ENCODE data around the gene C9orf50. TPM values are rescaled to one million over a fixed set of nuclear protein-coding genes. Genes with fewer than 3 reads are reported as not detected.

C9orf50 gene
- total RNA-seq, 2 experiments from 2014 or later = not detected

DNA sequence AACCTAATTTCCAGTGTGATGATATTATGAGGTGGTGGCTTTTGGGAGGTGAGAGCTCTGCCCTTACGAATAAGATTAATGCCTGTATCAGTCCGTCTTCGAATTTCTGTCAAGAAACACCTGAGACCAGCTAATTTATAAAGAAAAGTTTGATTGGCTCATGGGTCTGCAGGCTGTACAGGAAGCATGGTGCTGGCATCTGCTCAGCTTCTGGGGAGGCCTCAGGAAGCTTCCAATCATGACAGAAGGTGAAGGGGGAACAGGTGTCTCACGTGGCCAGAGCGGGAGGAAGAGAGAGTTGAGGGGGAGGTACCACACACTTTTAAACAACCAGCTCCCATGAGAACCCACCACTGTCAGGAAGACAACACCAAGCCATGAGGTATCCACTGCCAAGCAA, 46.9 kb downstream of the C9orf50 start:
- Mint-ChIP-seq H3K27me3 (peaks cover 8% of the 10 kb centered on the region), H3K4me1 (peaks cover 27% of the 10 kb centered on the region), H3K9me3 (peaks cover 5% of the 10 kb centered on the region), H3K36me3 (ENCODE audit: low read depth) (peaks cover 9% of the 10 kb centered on the region), H3K27ac (no peak overlapping the region), H3K4me3 (no peak overlapping the region)
- DNase-seq = no peak
- ChIA-PET CTCF (no interaction called here), POLR2A (no interaction called here)

DNA sequence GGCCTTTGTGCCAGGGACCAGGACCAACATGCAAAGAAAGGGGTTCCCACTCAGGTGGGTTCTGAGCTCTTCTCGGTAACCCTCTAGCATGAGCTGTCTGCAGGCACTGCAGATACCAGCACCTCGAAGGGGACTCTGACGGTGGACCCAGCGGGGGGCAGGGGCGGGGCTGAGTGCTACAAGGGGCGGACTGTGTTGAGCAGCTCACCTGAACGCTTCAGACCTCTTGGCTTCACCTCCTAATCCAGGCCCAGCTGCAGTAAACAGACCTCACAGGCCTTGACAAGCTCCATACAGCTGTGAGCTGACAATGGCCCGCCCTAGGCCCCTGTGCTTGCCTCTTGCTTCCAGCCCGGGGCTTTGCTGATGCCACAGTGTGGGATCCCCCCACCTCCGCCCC, 48.4 kb downstream of the C9orf50 start:
- CTCF ChIA-PET = no interaction called here
- Mint-ChIP-seq H3K4me1 (peaks cover 29% of the 10 kb centered on the region), H3K4me3 (no peak overlapping the region), H3K36me3 (ENCODE audit: low read depth) (peaks cover 9% of the 10 kb centered on the region), H3K27me3 (peaks cover 17% of the 10 kb centered on the region), H3K27ac (no peak overlapping the region), H3K9me3 (peaks cover 5% of the 10 kb centered on the region)
- POLR2A ChIA-PET = no interaction called here
- DNase-seq = no peak

DNA sequence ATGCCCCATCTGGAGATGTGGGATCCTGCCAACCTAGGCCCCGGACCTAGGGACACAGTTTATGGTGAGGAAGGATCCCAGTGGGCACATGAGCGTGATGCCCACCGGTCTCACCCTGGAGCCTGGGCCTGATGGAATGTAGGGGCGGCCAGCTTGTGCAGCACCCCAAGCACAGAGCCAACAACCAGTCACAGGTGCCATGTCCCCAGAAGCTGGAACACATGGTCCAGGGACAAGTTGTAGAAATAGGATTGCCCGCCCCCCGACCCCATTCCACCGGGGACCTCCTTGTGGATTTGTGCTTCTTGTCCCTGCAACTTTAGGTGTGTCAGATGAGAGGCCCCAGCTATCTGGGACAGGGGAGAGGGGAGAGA, 48.9 kb downstream of the C9orf50 start:
- ChIA-PET POLR2A (no interaction called here), CTCF (interaction anchor here (1.3 kb wide), 1 partner anchor 8 kb away, joined by 3 read pairs; no protein-coding TSS in a partner anchor)

DNA sequence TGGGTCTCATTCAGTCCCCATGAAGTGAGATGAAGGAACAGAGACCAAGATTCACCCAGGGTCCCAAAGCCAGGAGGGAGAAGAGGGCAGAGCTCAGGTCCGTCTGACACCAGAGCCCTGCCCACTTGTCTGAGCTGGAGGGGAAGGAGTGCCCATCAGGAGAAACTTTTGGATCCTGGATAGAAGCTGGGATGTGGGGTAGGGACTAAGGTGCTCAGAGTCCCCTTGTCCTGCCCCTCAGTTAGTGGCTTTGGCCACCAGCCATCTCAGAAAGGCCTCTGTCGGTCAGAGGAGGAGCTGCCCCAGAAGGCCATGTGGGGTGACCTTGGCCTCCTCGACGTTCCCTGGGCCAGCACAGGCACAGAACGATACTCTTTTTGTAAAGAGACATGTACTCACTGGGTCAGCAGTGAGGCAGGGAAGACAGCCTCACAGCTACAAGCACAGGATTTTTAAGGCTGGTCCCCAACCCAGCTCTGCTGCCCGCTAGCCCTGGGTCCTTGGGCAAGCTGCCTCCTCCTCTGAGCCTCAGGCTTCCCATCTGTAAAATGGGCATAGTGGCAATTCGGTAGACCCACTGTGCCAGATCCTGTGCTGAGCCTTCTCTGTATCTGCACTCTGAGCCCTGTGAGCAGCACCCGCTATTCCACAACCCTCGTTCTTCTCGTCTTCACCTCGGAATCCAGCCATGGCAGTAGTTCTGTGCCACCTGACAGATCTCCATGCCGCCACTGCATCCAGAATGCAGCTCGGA, 49.4 kb downstream of the C9orf50 start:
- peaks cover 25% of the 10 kb centered on the region for H3K4me1 Mint-ChIP-seq
- peaks cover 5% of the 10 kb centered on the region for H3K9me3 Mint-ChIP-seq
- H3K27ac Mint-ChIP-seq = no peak overlapping the region
- CTCF ChIA-PET = interaction anchor here (0.7 to 1.3 kb wide), 2 partner anchors 9 to 23 kb away, joined by 3 read pairs; no protein-coding TSS in a partner anchor
- H3K27me3 Mint-ChIP-seq = peaks cover 24% of the 10 kb centered on the region
- no peak for DNase-seq
- POLR2A ChIA-PET = interaction anchor here (1.2 kb wide), 1 partner anchor 12 kb away, joined by 5 read pairs; no protein-coding TSS in a partner anchor
- H3K36me3 Mint-ChIP-seq (ENCODE audit: low read depth) = peaks cover 9% of the 10 kb centered on the region
- H3K4me3 Mint-ChIP-seq = no peak overlapping the region

More for the DNA sequence above, 48.9 kb downstream of the C9orf50 start:
- Mint-ChIP-seq H3K27ac (no peak overlapping the region), H3K27me3 (peaks cover 22% of the 10 kb centered on the region), H3K36me3 (ENCODE audit: low read depth) (peaks cover 9% of the 10 kb centered on the region), H3K9me3 (peaks cover 5% of the 10 kb centered on the region), H3K4me1 (peaks cover 26% of the 10 kb centered on the region), H3K4me3 (no peak overlapping the region)
- no peak for DNase-seq

DNA sequence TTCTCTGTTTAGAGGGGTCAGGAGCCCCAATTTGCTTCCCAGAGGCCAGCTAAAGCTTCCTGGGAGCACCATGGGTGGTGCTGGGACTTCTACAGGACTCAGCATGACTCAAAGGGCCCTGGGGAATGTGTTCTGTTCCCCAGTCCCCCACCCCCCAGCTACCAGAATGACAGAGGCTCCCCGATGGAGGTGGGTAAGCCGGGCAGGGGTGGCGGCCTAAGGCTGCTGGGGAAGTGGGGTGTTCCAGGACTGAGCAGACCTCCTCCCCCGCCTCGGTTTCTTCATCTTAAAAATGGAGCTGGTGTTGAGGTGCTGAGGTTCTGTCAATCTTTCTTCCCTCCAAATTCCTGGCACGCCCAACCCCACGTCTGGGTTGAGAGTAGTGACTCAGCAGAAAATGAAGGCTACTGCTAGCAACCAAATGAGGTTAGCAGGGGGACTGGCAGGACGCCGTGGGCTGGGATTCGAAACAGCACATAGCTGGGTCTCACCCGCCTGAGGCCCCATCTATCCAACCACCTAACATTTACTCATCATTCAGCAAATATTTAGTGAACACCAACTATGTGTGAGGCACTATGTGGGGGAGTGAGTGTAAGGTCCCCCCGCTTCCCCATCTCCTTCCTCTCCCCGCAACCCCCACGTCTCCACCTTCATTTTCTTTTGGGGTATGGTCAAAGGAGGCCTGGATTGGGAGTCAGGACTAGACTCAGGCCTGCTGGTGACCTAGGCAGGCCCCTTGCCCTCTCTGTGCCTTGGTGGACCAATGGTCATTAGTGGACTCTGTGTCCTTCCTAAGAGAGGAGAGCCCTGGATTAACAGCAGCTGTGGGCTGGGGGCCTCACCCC, 50.2 kb downstream of the C9orf50 start:
- CTCF ChIA-PET = interaction anchor here (0.7 to 1.3 kb wide), 2 partner anchors 10 to 22 kb away, joined by 3 read pairs; no protein-coding TSS in a partner anchor
- Mint-ChIP-seq H3K27me3 (peaks cover 26% of the 10 kb centered on the region), H3K9me3 (peaks cover 5% of the 10 kb centered on the region), H3K36me3 (ENCODE audit: low read depth) (peaks cover 9% of the 10 kb centered on the region), H3K27ac (no peak overlapping the region), H3K4me1 (peaks cover 25% of the 10 kb centered on the region), H3K4me3 (no peak overlapping the region)
- no peak for DNase-seq
- POLR2A ChIA-PET = interaction anchor here (1.0 to 1.2 kb wide), 2 partner anchors 13 to 55 kb away, joined by 3 to 5 read pairs; partner anchors contain the start of gene NTMT1

DNA sequence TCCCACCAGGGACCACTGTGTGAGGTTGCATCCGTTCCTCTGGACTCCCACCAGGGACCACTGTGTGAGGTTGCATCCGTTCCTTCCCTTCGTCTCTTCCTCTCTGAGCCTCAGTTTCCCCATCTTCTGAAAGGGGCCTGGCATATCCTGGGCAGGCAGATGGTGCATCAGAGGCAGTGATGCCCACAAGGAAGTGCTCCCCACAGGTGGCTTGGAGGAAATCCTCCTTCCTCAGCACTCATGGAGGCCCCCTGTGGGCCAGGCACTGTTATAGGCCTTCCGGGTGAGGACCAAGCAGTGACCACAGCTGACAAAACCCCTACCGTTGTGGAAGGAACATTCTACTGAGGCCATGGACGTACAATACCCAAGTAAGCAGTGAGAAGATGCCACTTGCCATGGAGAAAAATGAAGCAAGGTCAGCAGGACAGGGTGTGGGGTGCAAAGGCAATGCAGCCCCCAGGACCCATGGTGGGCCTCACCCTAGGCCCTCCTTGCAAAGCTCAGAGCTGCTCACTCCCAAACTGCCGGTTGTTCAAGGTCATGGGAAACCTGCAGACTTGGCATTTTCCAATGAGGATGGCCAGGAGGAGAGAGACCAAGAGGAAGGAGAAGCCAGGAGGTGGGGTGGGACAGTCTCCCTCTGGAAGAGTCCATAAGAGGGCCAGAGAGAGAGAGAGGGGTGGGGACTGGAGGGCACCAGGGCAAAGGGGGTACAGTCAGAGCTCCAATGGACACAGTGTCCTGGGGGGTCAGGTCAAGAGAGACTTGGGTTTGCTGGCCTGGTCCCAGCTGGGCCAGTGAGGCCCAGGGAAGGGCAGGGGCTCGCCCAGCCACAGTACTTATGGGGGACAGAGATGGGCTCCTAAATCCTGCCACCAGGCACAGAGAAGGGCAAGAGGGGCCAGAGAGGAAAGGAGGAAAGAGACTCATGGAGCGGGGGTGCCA, 51.1 kb downstream of the C9orf50 start:
- Mint-ChIP-seq H3K4me1 (peaks cover 25% of the 10 kb centered on the region), H3K36me3 (ENCODE audit: low read depth) (peaks cover 9% of the 10 kb centered on the region), H3K27ac (no peak overlapping the region), H3K27me3 (peaks cover 26% of the 10 kb centered on the region), H3K9me3 (peaks cover 5% of the 10 kb centered on the region), H3K4me3 (peak overlapping the region; percentile 45)
- no peak for DNase-seq
- CTCF ChIA-PET = no interaction called here
- POLR2A ChIA-PET = interaction anchor here (1.0 to 1.2 kb wide), 2 partner anchors 14 to 56 kb away, joined by 3 to 5 read pairs; partner anchors contain the start of gene NTMT1

DNA sequence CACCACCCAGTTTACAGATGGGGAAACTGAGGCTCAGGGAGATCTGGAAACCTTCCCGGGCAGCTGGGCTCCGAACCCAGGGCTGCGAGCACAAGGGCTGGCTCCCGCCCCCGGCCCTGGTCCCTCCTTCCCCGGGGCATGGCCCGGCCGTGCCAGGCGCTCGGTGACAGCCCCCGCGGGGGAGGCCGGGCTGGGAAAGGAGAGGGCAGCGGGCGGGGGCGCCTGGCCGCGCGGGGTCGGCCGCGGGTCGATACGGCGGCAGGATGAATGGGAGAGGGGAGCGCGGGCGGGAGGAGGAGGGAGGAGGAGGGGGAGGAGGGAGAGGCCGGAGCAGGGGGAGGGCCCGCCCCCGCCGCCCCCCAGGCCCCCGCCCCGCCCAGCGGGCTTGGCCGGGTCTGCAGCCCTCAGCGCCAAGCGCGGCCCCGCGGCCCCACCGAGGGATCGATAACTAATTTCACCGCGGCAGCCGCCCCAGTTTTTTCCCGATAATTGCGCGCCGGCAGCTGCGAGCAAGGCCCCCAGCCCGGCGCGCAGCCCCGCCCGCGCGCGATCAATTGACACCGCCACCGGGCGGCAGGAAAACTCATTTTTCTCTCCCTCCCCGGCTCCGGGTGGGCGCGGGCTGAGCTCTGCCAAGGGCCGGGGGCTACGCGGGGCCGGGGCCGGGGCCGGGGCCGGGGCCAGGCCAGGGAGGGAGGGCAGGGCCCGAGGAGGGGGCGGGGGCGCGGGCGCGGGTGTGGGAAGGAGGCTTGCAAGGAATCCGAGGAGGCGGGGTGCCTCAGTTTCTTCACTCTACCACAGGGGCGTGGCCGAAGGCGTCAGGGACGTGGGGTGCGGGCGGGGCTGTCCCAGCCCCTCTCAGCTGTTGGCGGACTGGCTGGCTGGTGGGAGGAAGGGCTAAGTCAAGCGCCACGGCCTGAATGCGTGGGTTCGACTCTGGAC, 52.1 kb downstream of the C9orf50 start:
- no peak for DNase-seq
- Mint-ChIP-seq H3K4me3 (peak overlapping the region; percentile 24), H3K9me3 (peaks cover 3% of the 10 kb centered on the region), H3K27me3 (peaks cover 29% of the 10 kb centered on the region), H3K27ac (no peak overlapping the region), H3K36me3 (ENCODE audit: low read depth) (peaks cover 6% of the 10 kb centered on the region), H3K4me1 (peaks cover 25% of the 10 kb centered on the region)
- ChIA-PET POLR2A (no interaction called here), CTCF (no interaction called here)

DNA sequence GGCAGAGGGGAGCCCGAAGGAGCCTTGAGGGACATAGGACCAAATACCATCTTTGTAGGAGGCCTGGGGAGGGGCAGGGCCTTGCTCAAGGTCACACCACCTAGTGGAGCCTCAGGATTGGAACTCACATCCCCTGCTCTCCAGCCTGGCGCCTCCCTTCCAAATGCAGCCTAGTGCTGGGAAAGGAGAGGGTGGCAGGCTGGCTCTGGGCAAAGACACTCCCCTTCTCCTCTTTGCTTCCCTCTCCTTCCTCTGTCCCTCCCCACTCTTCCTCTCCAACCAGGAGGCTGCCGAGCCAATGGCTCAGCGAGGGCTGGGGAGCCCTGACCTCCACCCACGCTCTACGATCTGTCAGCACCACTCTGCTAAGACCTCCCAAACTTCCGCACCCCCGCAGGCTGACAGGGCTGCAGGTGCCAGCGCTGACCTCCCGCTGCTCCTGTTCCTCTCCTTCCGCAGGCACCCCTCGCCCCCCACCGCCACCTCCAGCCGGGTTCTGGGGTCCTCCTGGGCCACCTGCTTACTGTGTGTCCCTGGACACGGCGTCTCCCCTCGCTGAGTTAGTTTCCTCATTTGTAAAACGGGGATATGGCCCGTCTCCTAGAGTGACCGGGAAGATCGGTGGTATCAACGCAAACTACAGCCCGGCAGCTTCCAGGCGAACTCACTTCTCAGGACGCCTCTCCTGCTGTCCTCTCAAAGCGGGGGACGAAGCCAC, 52.9 kb downstream of the C9orf50 start:
- peak overlapping the region; percentile 24 for H3K4me3 Mint-ChIP-seq
- peaks cover 25% of the 10 kb centered on the region for H3K4me1 Mint-ChIP-seq
- H3K27ac Mint-ChIP-seq = no peak overlapping the region
- POLR2A ChIA-PET = no interaction called here
- no peak for DNase-seq
- no peaks in the 10 kb centered on the region for H3K9me3 Mint-ChIP-seq
- CTCF ChIA-PET = no interaction called here
- peaks cover 29% of the 10 kb centered on the region for H3K27me3 Mint-ChIP-seq
- peaks cover 2% of the 10 kb centered on the region for H3K36me3 Mint-ChIP-seq (ENCODE audit: low read depth)

DNA sequence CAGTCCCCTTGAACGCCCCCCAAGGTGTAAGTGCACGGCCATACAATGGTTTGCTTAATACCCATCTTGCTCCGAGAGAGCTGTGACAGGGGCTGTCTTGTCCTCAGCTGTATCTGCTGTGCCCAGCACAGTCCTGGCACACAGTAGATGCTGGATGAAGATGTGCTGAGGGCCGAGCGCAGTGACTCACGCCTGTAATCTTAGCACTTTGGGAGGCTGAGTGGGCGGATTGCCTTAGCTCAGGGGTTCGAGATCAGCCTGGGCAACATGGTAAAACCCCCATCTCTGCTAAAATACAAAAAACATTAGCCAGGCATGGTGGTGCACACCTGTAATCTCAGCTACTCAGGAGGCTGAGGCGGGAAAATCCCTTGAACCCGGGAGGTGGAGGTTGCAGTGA, 53.6 kb downstream of the C9orf50 start:
- ChIA-PET POLR2A (no interaction called here), CTCF (interaction anchor here (0.7 kb wide), 1 partner anchor 67 kb away, joined by 3 read pairs; no protein-coding TSS in a partner anchor)
- Mint-ChIP-seq H3K27ac (no peak overlapping the region), H3K4me3 (no peak overlapping the region), H3K4me1 (peaks cover 25% of the 10 kb centered on the region), H3K27me3 (peaks cover 29% of the 10 kb centered on the region), H3K9me3 (no peaks in the 10 kb centered on the region), H3K36me3 (ENCODE audit: low read depth) (peaks cover 2% of the 10 kb centered on the region)
- DNase-seq = no peak

DNA sequence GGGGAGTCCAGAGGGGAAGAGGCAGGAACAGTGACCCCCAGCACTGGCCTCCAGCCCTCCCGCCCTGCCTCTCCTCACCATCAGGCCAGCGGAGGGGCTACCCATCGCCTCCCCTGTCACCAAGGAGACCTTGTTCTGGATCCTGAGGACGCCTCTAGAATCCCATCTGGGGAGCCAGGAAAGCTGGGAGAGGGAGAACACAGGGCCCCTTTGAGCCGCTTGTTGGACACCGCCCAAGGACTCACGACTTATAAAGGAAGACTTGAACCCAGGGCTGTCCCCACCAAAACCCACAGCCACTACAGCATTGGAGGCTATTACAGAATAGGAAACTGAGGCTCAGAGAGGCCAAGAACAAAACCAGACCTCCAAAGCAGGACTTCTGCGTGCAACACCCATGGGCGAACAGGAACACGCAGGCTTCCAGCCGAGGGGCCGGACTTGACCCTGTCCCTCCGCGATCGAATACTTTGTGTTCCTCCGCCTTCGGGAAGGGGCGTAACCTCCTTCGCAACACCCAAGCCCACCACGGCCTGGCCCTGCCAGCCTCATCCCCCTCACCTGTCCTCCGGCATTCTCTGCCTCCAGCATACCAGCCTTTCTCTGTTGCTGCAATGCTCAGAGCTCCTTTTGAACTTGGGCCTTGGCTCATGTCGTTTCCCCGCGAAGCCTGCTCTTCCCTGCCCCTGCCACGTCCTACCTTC, 54.2 kb downstream of the C9orf50 start:
- Mint-ChIP-seq H3K27ac (no peak overlapping the region), H3K27me3 (peaks cover 29% of the 10 kb centered on the region), H3K36me3 (ENCODE audit: low read depth) (peaks cover 2% of the 10 kb centered on the region), H3K4me1 (peaks cover 25% of the 10 kb centered on the region), H3K4me3 (no peak overlapping the region), H3K9me3 (no peaks in the 10 kb centered on the region)
- ChIA-PET CTCF (interaction anchor here (0.7 kb wide), 1 partner anchor 66 kb away, joined by 3 read pairs; no protein-coding TSS in a partner anchor), POLR2A (no interaction called here)
- no peak for DNase-seq

DNA sequence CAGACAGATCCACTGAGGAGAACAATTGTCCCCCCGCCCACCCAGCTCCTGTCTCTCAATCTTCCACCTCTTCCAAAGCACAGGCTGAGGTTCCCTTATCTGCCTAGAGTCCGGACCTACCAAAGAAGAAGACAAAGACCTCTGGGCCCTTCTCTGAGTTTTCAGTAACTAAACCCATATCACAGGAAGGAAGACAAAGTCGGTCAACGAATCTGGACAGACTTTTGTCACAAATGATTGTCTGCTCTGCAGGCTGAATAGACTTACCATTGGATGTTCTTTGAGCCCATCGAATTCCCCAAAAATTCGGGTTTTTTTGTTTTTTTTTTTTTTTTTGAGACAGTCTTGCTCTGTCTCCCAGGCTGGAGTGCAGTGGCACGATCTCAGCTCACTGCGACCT, 58.0 kb downstream of the C9orf50 start:
- Mint-ChIP-seq H3K4me1 (peaks cover 1% of the 10 kb centered on the region), H3K4me3 (no peak overlapping the region), H3K27me3 (peaks cover 22% of the 10 kb centered on the region), H3K27ac (no peak overlapping the region), H3K9me3 (no peaks in the 10 kb centered on the region), H3K36me3 (ENCODE audit: low read depth) (no peaks in the 10 kb centered on the region)
- DNase-seq = no peak
- ChIA-PET POLR2A (no interaction called here), CTCF (no interaction called here)
